Skeletal muscle cell (primary cell): Measurements from ENCODE around the gene PSMD4.
"Not testable (repeated sequence)": the region's sequence is repeated elsewhere in the genome, so short reads cannot be mapped to it uniquely, and the experiment has no call there.

ENCODE experiments used
- DNase-seq: peaks from one replicate; pipeline ENCODE4 v3.0.0-alpha.2; 2010; ENCODE audit warnings: low read depth
- H3K4me3 ChIP-seq: 2 replicates; pipeline ENCODE4 v1.5.1; 2011; ENCODE audit warnings: low read depth, mild to moderate bottlenecking, control low read depth, low read length, moderate library complexity

PSMD4 gene

DNA sequence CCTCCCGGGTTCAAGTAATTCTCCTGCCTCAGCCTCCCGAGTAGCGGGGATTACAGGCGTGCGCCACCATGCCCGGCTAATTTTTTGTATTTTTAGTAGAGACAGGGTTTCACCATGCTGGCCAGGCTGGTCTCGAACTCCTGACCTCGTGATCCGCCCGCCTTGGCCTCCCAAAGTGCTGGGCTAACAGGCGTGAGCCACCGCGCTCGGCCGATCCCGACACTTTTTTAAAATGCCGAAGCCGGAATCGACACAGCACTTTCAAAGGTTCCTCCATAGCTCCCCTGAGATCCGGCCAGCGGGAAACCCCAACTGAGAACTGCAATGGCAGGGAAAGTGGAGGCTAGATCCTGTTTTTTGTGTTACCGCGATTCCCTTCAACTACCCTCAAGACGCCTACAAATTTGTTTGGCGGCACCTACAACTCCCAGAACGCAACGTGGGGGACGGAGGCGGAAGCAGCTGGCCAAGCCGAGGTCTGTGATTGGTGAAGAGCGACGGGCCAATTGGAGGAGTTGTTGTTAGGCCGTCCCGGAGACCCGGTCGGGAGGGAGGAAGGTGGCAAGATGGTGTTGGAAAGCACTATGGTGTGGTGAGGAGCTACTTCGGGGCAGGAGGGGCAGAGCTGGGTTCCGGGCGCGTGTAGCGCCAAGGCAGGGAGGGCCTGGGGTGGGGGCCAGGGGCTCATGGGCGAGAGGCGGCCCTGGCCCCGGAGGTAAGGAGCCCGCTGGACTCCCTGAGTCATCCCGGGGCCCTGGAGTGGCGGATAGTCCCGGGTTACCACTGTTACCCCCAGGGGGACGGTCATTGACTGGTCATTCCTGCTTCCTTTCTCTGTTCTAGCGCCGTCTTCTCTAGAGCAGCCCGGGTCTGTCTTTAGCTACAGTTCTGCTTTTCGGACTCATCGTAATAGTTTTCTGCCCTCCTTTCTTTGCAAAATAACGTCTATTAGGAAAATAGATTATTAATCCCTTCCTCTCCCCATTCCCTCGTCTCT, at the start of gene PSMD4:
TSS of gene PSMD4 (plus strand) at position 518 of the 997 bp plus-strand sequence. CDS start at position 567, 49 bp downstream.
- peak within 1 kb of the TSS; percentile 85 for H3K4me3 ChIP-seq
- peak; percentile 87 for DNase-seq

DNA sequence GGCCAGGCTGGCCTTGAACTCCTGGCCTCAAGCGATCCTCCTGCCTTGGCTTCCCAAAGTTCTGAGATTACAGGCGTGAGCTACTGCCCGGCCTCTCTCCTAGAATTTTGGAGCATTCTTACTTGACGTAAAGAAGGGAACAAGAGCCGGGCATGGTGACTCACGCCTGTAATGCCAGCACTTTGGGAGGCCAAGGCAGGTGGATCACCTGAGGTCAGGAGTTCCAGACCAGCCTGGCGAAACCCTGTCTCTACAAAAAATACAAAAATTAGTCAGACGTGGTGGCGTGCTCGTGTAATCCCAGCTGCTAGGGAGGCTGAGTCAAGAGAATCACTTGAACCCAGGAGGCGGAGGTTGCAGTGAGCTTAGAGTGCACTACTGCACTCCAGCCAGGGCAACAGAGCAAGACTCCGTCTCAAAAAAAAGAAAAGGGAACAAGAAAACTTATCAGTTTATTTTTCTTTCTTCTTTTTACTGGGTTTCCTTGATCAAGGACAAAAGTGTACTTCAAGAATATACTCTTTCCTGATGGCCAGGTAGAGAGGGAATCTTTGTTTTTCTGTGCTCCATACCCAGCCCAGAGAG, 49.1 kb upstream of the PSMD4 start:
- not testable (repeated sequence) for H3K4me3 ChIP-seq, DNase-seq

DNA sequence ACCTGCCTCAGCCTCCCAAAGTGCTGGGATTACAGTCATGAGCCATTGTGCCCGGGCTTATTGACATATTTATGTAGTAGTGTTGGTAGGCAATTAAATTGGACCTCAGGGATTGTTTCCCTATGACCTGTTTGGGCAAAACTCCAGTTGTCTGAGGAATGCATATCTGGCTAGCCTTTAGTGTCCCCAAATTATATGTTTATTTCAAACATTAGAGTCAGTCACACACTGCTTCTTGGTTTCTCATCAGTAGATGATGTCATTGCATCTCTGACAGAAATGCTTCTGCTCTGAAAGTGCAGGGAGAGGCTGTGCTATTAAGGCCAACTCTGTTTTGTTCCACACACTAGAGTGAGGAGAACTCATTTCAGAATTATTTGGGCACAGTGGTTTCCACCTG, 43.7 kb upstream of the PSMD4 start:
- no peak overlapping the region for H3K4me3 ChIP-seq
- no peak for DNase-seq

DNA sequence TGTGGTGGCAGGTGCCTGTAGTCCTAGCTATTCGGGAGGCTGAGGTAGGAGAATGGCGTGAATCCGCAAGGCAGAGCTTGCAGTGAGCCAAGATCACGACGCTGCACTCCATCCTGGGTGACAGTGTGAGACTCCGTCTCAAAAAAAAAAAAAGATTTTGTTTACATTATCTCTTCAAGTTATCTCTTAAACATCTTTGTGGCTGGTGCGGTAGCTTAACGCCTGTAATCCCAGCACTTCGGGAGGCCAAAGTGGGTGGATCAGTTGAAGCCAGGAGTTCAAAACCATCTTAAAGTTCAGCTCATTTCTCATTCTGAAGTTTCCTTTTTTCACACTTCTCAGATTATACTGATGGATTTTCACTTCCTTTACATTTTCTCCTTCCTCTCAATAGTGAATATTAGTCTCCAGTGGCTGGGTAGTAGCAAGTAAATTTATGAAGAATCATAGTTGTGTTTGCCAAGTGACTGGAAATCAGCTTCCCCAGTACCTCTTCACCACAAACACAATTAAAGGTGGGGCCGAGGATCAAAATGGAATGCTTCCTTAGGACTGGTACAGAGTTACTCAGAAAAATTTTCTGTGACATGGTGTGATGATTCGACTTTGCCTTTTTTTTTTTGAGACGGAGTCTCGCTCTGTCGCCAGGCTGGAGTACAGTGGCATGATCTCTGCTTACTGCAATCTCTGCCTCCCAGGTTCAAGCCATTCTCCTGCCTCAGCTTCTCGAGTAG, 42.4 kb upstream of the PSMD4 start:
- no peak for DNase-seq

DNA sequence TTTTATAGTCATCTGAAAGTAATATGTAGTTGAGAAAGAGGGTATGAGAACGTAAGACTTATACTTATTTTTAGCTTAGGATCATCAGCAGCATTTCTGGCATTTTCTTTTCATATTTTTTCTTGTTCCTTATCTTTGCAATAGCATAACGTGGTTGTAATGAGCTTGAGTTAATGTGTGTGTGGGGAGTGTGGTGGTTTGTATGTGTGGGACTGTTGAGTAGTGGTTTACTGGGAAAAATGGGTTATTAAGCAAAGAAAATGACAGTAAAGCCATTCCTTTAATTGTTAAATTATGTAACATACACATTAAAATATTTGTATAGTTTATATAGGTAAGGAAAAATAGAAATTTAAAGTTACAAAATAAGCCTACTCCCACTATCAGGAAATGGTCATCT, 41.0 kb upstream of the PSMD4 start:
- H3K4me3 ChIP-seq = no peak overlapping the region
- no peak for DNase-seq

More for the DNA sequence above, 42.4 kb upstream of the PSMD4 start:
- H3K4me3 ChIP-seq = no peak overlapping the region

DNA sequence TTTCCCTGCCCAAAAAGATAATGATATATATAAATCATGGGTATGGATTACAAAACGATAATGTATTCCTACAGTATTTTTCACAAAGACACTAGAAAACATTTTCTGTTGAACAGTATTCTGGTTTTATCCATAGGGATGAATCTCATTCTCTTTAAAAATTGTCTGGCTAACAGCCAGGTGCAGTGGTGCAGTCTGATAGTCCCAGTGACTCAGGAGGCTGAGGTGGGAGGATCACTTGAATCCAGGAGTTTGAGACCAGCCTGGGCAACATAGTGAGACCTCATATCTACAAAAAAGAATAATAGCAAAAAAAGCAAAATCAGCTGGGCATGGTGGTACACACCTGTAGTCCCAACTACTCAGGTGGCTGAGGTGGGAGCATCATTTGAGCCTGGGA, 32.9 kb upstream of the PSMD4 start:
- DNase-seq = no peak
- no peak overlapping the region for H3K4me3 ChIP-seq

DNA sequence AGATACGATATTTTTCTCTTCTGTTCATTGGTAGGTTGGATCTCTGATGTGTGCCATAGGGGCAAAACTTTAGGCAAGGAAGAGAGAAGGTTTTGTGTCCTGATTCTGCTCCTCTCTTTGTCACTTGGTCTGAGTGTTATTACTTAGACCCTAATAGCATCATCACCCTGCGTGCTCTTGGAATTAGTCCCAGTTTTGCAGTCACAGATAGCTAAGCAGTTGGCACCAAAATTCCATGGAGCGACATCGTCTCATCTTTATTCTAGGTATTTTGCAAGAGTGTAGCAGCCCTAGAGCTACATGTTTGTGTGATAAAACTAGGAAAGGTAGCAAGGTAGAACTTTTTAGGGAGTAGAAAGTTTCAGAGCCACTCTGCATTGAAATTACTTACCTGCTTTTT, 32.4 kb upstream of the PSMD4 start:
- H3K4me3 ChIP-seq = no peak overlapping the region
- no peak for DNase-seq

DNA sequence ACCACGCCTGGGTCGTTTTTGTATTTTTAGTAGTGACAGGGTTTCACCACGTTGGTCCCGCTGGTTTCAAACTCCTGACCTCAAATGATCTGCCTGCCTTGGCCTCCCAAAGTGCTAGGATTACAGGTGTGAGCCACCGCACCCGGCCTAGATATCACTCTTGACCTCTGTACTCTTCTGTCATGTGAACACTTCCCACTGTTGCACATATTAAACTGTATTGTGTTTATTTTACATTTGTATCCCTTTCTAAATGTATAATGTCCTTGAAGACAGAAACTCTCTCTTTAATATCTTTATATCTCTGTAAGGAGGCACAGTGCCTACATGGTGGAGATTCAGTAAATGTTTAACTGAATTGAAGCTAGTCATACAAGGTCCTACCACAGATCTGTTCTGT, 19.3 kb upstream of the PSMD4 start:
- DNase-seq = no peak

DNA sequence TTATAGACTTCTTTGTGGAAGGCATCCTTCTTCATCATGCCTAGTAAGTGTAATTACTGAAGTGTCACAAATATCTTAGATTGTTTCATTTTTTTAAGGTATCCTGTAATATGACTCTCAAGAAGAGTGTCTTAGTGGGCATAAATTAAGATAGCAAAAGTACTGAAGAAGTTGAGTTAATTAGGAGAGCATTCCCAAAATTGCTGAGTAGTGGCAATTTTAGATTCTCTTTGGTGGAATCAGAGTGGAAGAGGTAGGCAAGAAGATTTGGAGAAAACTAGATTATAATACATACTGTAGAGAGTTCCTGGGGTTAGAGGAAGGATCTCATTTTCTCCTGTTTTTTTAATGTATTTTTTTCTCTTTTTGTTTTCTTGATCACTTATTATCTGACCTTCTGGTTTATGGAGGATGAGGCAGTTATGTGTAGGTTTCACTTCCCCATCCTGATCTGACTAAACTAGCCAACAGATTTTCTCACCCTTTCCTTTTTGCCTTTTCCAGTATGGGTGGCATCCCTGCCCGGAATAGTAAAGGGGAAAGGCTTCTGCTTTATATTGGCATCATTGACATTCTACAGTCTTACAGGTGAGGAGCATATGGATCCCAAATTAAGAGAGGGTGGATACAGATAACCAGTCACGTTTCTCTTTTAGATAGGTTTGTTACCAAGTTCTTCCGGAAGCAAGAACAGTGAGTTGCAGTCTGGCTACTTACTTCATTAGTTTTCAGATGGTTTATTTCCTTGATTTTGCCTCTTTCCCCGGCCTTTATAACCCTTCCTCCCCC, 16.7 kb upstream of the PSMD4 start:
- no peak overlapping the region for H3K4me3 ChIP-seq
- no peak for DNase-seq

More for the DNA sequence above, 19.3 kb upstream of the PSMD4 start:
- H3K4me3 ChIP-seq = no peak overlapping the region

DNA sequence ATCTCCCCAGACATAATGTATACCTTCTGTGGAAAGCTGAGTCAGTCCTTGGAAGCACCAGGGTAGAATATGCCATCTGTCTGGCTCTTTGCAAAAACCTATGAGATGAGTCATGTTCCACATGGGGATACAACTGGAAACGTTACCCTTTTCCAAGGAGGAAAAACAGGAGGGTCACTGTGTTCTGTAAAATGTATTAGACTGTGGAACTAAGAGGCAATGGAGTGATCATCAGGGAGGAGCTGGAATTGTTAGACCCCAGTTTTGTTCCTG, 16.1 kb upstream of the PSMD4 start:
- no peak overlapping the region for H3K4me3 ChIP-seq
- DNase-seq = peak; percentile 74

DNA sequence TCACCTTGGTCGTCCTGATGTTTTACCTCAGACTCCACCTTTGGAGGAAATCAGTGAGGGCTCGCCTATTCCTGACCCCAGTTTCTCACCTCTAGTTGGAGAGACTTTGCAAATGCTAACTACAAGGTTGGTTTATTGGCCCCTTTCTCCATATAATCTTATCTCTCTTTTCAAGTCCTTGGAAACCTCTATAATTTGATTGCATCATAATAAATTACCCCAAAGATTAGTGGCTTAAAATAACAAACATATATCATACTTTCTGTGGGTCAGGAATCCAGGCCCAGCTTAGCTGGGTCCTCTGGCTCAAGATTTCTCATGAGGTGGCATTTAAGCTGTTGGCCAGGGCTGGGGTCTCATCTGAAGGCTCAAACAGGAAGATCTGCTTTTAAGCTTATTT, 12.1 kb upstream of the PSMD4 start:
- no peak for DNase-seq
- no peak overlapping the region for H3K4me3 ChIP-seq

DNA sequence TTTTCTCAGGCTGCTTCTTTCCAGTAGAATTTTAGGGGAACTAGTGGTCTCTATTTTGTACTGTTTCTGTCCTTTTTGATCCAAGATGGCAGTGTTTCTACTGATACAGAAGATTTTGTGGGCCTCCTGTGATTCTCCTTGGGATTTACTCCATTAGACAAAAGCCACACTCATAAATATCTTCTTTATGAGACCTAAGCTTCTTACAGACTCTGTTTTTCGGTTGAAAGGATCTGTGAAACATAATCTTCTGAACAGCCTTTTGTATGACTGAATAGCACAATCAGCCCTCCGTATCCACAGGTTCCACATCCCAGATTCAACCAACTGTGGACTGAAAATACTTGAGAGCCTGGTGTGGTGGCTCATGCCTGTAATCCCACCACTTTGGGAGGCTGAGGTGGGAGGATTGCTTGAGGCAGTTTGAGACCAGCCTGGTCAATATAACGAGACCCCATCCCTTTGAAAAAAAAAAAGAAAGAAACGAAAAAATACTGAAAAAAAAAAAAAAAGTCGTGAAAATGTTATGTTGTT, 10.8 kb upstream of the PSMD4 start:
- no peak overlapping the region for H3K4me3 ChIP-seq
- DNase-seq = no peak

DNA sequence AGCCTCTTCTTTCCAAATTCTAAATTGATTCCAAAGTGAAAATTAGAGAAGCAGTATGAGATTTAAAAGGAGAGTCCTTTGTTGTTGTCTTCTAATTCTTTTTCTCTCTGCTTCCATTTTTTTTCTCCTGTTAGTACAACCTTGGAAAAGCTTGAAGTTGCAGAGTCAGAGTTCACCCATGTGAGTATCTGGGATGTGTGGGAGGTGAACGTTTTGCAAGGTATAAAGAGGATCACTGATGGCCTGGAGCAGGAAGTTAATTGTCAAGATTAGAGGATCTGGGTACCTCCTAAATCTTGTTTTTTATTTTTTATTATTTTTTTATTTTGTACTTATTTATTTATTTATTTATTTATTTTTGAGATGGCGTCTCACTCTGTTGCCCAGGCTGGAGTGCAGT, 7.7 kb upstream of the PSMD4 start:
- no peak for DNase-seq
- no peak overlapping the region for H3K4me3 ChIP-seq

DNA sequence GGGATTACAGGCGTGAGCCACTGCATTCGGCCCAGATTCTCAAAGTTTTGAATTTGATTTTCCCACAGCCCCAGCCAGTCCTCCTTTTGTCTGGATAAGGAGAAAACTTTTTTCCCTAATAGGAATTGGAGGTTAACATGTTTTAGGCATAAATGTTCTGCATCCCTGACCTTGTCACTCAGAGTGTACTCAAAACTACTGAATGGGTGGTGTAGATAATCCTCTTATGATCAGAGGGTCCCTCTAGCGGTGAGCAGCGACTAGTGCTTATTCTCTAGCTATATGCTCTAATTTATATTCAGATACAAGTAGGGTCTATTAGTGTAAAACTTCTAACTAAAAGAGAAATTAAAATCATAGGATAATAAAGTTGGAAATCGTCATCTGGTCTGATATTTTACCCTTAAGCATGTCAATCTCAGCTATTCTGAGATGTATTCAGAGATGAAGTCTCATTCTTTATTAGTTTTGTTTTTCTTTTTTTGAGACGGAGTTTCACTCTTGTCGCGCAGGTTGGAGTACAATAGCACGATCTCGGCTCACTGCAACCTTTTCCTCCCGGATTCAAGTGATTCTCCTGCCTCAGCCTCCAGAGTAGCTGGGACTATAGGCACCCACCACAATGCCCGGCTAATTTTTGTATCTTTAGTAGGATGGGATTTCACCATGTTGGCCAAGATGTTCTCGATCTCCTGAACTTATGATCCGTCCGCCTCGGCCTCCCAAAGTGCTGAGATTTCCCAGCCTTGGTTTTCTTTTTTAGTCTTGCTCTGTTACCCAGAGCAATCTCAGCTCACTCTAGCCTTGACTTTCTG, 2.7 kb upstream of the PSMD4 start:
- no peak overlapping the region for H3K4me3 ChIP-seq
- DNase-seq = peak; percentile 54

DNA sequence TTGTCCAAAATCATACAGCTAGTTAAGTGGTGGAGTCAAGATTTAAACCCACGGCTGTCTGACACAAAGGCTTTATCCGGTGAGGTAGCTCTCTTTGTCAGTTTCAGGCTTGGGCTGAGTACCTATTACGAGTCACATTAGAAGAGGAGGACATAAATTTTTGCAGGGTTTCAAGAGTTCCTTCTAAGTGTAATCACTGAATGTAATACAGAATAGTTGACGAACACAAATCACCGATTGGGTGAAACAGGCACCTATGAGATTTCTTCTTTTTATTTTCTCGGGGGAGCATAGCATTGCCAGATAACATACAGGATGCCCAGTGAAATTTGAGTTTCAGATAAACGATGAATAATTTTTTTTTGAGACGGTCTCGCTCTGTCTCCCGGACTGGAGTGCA, 847 bp downstream of the PSMD4 start:
- peak overlapping the region; percentile 85 for H3K4me3 ChIP-seq
- DNase-seq = no peak

DNA sequence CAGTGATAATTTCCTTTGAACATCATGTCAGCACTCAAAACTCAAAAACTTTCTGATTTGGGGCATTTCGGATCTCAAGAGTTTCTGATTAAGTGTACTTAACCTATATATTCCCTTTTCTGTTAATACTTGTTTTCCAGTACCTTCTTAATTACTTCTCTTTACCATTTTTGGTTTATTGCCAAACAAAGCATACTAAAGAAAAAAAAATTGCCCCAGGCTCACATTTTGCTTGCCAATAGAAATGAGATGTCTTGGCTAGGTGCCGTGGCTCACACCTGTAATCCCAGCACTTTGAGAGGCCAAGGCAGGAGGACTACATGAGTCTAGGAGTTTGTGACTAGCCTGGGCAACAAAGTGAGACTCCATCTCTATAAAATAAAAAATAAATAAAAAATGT, 4.8 kb downstream of the PSMD4 start:
- DNase-seq = no peak

DNA sequence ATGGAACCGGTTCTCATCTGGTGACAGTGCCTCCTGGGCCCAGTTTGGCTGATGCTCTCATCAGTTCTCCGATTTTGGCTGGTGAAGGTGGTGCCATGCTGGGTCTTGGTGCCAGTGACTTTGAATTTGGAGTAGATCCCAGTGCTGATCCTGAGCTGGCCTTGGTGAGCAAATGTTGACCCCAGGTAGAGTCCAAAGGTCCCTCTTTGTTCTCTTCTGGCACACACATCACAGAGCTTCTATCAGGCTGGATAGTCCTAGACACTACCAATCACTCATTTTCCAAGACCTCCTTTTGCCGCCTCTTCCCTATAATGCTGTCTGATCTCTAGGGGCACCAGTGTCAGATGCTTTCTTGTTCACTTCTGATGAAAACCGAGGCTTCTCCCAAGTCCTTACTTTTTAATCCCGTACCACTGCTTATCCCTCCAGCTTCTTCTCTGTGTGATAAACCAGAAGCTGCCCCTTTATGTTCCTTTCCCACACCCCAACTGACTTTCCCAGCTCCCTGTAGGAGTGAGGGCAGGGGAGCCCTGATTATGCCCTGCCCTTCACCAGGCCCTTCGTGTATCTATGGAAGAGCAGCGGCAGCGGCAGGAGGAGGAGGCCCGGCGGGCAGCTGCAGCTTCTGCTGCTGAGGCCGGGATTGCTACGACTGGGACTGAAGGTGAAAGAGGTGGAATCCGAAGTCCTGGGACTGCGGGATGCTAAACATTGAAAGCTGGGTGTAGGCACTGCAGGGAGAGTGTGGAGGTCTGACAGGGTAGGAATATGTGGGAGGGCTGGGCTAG, 11.1 kb downstream of the PSMD4 start:
- H3K4me3 ChIP-seq = no peak overlapping the region
- no peak for DNase-seq

More for the DNA sequence above, 4.8 kb downstream of the PSMD4 start:
- no peak overlapping the region for H3K4me3 ChIP-seq

DNA sequence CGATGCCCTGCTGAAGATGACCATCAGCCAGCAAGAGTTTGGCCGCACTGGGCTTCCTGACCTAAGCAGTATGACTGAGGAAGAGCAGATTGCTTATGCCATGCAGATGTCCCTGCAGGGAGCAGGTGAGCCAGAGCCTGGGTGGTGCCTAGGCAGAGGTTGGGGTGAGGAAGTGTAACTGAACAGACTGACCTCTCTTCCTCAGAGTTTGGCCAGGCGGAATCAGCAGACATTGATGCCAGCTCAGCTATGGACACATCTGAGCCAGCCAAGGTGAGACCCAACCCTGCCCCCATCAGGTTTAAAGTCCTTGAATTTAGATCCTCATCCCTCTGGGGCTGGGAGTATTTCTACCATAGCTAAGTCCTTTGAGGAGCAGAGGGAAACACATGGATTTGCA, 11.8 kb downstream of the PSMD4 start:
- H3K4me3 ChIP-seq = no peak overlapping the region
- DNase-seq = no peak
